Measurements from ENCODE around the gene KCNS3. TPM values are rescaled to one million over a fixed set of nuclear protein-coding genes. Genes with fewer than 3 reads are reported as not detected.

KCNS3 gene
- total RNA-seq, 2 donors from 2014 or later: 30.3 to 33.6 TPM

- Histone ChIP-seq H3K4me3 (no peak overlapping the region), H3K36me3 (no peaks in the 10 kb centered on the region), H3K4me1 (ENCODE audit: control insufficient read depth in 1 of 2, low read depth in 2 of 2) (peaks cover 0 to 18% of the 10 kb centered on the region in 2 donors), H3K27ac (no peak overlapping the region), H3K27me3 (replicated peaks; ENCODE audit: insufficient read depth) (no peaks in the 10 kb centered on the region), H3K9me3 (no peaks in the 10 kb centered on the region)
- TF ChIP-seq, protein P1, sequence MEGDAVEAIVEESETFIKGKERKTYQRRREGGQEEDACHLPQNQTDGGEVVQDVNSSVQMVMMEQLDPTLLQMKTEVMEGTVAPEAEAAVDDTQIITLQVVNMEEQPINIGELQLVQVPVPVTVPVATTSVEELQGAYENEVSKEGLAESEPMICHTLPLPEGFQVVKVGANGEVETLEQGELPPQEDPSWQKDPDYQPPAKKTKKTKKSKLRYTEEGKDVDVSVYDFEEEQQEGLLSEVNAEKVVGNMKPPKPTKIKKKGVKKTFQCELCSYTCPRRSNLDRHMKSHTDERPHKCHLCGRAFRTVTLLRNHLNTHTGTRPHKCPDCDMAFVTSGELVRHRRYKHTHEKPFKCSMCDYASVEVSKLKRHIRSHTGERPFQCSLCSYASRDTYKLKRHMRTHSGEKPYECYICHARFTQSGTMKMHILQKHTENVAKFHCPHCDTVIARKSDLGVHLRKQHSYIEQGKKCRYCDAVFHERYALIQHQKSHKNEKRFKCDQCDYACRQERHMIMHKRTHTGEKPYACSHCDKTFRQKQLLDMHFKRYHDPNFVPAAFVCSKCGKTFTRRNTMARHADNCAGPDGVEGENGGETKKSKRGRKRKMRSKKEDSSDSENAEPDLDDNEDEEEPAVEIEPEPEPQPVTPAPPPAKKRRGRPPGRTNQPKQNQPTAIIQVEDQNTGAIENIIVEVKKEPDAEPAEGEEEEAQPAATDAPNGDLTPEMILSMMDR (IDR thresholded peaks at IDR 0.05): no peak
- no peak for DNase-seq (ENCODE audit: low spot score)
- no peak for ATAC-seq (ENCODE audit: insufficient number of reproducible peaks, low FRiP score, low read depth)
These were observed 91.2 kb downstream of the KCNS3 start for GRCh38 chr2:17969661-17970060.

DNA sequence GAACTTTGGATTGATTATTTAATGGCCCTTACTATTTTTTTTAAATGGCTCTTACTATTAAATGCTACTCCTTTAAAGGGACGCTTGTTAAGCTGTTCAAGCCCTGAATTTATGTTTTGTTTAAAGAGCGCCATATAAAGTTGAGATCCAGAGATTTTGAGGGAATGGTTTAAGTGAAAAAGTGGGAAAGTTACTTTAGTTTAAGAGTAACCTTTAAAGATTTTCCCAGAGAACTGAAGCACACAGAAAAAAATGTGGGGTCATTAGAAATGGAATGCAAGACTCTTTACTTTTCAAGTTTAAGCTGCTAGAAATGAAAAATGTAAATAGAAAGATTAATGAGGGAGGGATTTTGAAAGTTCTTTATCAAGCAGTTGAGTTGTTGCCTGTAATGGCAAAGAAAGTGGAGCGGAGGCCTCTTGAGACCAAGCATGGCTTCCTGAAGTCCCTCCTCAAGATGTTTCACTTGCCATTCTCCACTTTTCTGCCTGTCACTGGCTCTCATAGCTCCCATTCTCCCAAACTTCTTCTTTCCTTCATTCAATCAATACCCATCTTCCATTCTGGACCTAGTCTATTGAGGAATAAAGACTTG is 93.2 kb downstream of the KCNS3 start:
- Histone ChIP-seq H3K9me3 (no peaks in the 10 kb centered on the region), H3K4me1 (ENCODE audit: control insufficient read depth in 1 of 2, low read depth in 2 of 2) (peaks cover 4 to 14% of the 10 kb centered on the region in 2 donors), H3K4me3 (no peak overlapping the region), H3K27ac (no peak overlapping the region), H3K27me3 (replicated peaks; ENCODE audit: insufficient read depth) (no peaks in the 10 kb centered on the region), H3K36me3 (no peaks in the 10 kb centered on the region)
- TF ChIP-seq, protein P1 (IDR thresholded peaks at IDR 0.05): no peak
- DNase-seq (ENCODE audit: low spot score) (no peak), ATAC-seq (ENCODE audit: insufficient number of reproducible peaks, low FRiP score, low read depth) (no peak)

DNA sequence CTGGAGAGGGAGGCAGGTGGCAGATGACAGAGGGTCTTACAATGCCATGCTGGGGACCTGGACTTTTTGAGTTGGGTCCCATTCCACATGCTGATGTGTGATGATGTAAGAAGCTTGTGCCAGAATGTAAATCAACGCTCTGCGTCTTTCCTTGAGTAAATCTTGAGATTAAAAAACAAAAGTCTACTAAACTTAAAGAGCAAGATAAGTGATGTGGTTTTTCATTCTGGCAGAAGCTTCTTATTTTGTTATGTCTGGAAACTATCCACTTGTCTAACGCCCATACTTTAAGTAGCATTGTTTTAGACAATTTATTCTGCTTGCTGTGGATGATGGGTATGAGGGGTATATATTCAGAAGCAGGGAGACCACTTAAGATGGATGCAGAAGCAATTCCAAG is 94.5 kb downstream of the KCNS3 start:
- TF ChIP-seq, protein P1 (IDR thresholded peaks at IDR 0.05): no peak
- ATAC-seq (ENCODE audit: insufficient number of reproducible peaks, low FRiP score, low read depth) (no peak), DNase-seq (ENCODE audit: low spot score) (no peak)
- H3K27ac ChIP-seq: no peak overlapping the region
- no peaks in the 10 kb centered on the region for H3K27me3 ChIP-seq (replicated peaks; ENCODE audit: insufficient read depth)
- no peak overlapping the region for H3K4me3 ChIP-seq
- H3K4me1 ChIP-seq (ENCODE audit: control insufficient read depth in 1 of 2, low read depth in 2 of 2): peaks cover 8 to 18% of the 10 kb centered on the region in 2 donors
- H3K36me3 ChIP-seq: no peaks in the 10 kb centered on the region
- H3K9me3 ChIP-seq: no peaks in the 10 kb centered on the region

DNA sequence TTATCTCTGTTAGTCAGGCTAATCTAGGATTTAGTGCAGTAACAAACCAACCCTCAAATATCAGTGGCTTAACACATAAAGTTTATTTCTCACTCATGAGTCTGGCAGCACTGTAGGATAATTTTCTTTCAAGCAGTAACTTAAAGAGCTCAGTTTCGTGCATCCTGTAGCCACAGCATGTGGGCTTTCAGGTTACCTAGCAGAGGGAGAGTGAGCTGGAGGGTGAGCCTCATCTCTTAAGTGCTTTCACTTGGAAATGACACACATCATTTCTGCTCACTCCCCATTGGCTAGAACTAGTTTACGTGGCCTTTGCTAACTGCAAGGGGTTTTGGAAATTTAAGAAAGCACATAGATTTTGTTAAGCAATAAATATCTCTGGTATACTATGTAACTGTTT is 96.9 kb downstream of the KCNS3 start:
- ATAC-seq (ENCODE audit: insufficient number of reproducible peaks, low FRiP score, low read depth) (no peak), DNase-seq (ENCODE audit: low spot score) (no peak)
- Histone ChIP-seq H3K27me3 (replicated peaks; ENCODE audit: insufficient read depth) (no peaks in the 10 kb centered on the region), H3K4me1 (ENCODE audit: control insufficient read depth in 1 of 2, low read depth in 2 of 2) (peaks cover 12 to 29% of the 10 kb centered on the region in 2 donors), H3K36me3 (no peaks in the 10 kb centered on the region), H3K9me3 (no peaks in the 10 kb centered on the region), H3K4me3 (no peak overlapping the region), H3K27ac (peak overlapping the region; percentile 72 to 87)
- TF ChIP-seq, protein P1 (IDR thresholded peaks at IDR 0.05): no peak

GRCh38 chr2:17976871-17977746 is 98.6 kb downstream of the KCNS3 start:
- H3K27ac ChIP-seq: peak overlapping the region; percentile 78 to 87
- peak; percentile 26 for DNase-seq (ENCODE audit: low spot score)
- ATAC-seq (ENCODE audit: insufficient number of reproducible peaks, low FRiP score, low read depth): peak; percentile 97
- peaks cover 18 to 29% of the 10 kb centered on the region in 2 donors for H3K4me1 ChIP-seq (ENCODE audit: control insufficient read depth in 1 of 2, low read depth in 2 of 2)
- peak overlapping the region; percentile 32 for H3K4me3 ChIP-seq
- H3K27me3 ChIP-seq (replicated peaks; ENCODE audit: insufficient read depth): no peaks in the 10 kb centered on the region
- H3K36me3 ChIP-seq: no peaks in the 10 kb centered on the region
- TF ChIP-seq, protein P1 (IDR thresholded peaks at IDR 0.05): no peak
- no peaks in the 10 kb centered on the region for H3K9me3 ChIP-seq
